Skin epidermis (tissue), 12 donors: ENCODE data around the gene HDGFL2.

Experiments used
- H3K27ac ChIP-seq, 21 experiments: fragments of 200-600 bp; sonication (generic) in 11 of 21; one replicate each; pipeline ENCODE4 v1.5.0; 2020; ENCODE audit warnings: mild to moderate bottlenecking in 3 of 21, inconsistent platforms in 2 of 21, moderate library complexity in 2 of 21
- H3K4me3 ChIP-seq, 7 experiments: fragments of 200-600 bp; sonication (generic) in 2 of 7; one replicate each; pipeline ENCODE4 v1.5.0; 2020; ENCODE audit warnings: inconsistent platforms in 2 of 7, mild to moderate bottlenecking in 2 of 7, moderate library complexity in 1 of 7

HDGFL2 gene

GRCh38 chr19:4456843-4457653 lies 15.0 kb upstream of the HDGFL2 start:
- Histone ChIP-seq H3K27ac (peak overlapping the region; percentile 80 to 97 (median 93)), H3K4me3 (peak overlapping the region; percentile 65 to 82 (median 77))

GRCh38 chr19:4457654-4458395 lies 14.3 kb upstream of the HDGFL2 start, which contains the start of gene UBXN6:
Gene UBXN6 (minus strand): TSS chr19:4457794. CDS start chr19:4457697, 97 bp downstream.
- peak within 1 kb of the TSS; percentile 80 to 97 (median 93) for H3K27ac ChIP-seq

GRCh38 chr19:4464815-4465581 lies 7.1 kb upstream of the HDGFL2 start:
- H3K4me3 ChIP-seq: no peak overlapping the region

More at GRCh38 chr19:4457654-4458395, 14.3 kb upstream of the HDGFL2 start, which contains the start of gene UBXN6:
- peak within 1 kb of the TSS; percentile 65 to 82 (median 77) for H3K4me3 ChIP-seq

GRCh38 chr19:4467835-4468234 lies 4.3 kb upstream of the HDGFL2 start:
- Histone ChIP-seq H3K4me3 (no peak overlapping the region), H3K27ac (no peak overlapping the region)

More at GRCh38 chr19:4464815-4465581, 7.1 kb upstream of the HDGFL2 start:
- no peak overlapping the region for H3K27ac ChIP-seq

GRCh38 chr19:4471403-4472173 lies 509 bp upstream of the HDGFL2 start:
- Histone ChIP-seq H3K27ac (peak overlapping the region; percentile 7 to 93 (median 87)), H3K4me3 (peak overlapping the region; percentile 57 to 99 (median 95))

- Histone ChIP-seq H3K27ac (peak overlapping the region in 20 of 21 experiments; percentile 9 to 95 (median 81)), H3K4me3 (peak overlapping the region; percentile 57 to 99 (median 95))
These were observed 1.1 kb downstream of the HDGFL2 start for GRCh38 chr19:4473011-4473762.

GRCh38 chr19:4473763-4474513 lies 1.8 kb downstream of the HDGFL2 start:
- Histone ChIP-seq H3K4me3 (peak overlapping the region in 2 of 7 experiments; percentile 4 to 75), H3K27ac (peak overlapping the region in 10 of 21 experiments; percentile 14 to 95 (median 33))

- H3K27ac ChIP-seq: peak overlapping the region in 6 of 21 experiments; percentile 17 to 60 (median 27)
- H3K4me3 ChIP-seq: peak overlapping the region in 2 of 7 experiments; percentile 4 to 75
These were observed 2.5 kb downstream of the HDGFL2 start for GRCh38 chr19:4474514-4475022.

- Histone ChIP-seq H3K4me3 (no peak overlapping the region), H3K27ac (no peak overlapping the region)
These were observed 5.1 kb downstream of the HDGFL2 start for GRCh38 chr19:4477034-4477801.

- Histone ChIP-seq H3K27ac (no peak overlapping the region), H3K4me3 (no peak overlapping the region)
These were observed 10.7 kb downstream of the HDGFL2 start for GRCh38 chr19:4482721-4483364.

- H3K4me3 ChIP-seq: no peak overlapping the region
These were observed 11.3 kb downstream of the HDGFL2 start for GRCh38 chr19:4483385-4483784.

GRCh38 chr19:4487572-4487971 lies 15.5 kb downstream of the HDGFL2 start:
- H3K27ac ChIP-seq: no peak overlapping the region

More at GRCh38 chr19:4483385-4483784, 11.3 kb downstream of the HDGFL2 start:
- H3K27ac ChIP-seq: no peak overlapping the region

GRCh38 chr19:4488496-4488895 lies 16.4 kb downstream of the HDGFL2 start:
- H3K27ac ChIP-seq: no peak overlapping the region
- H3K4me3 ChIP-seq: no peak overlapping the region

More at GRCh38 chr19:4487572-4487971, 15.5 kb downstream of the HDGFL2 start:
- H3K4me3 ChIP-seq: no peak overlapping the region

GRCh38 chr19:4491446-4491845 lies 19.3 kb downstream of the HDGFL2 start:
- no peak overlapping the region for H3K27ac ChIP-seq

GRCh38 chr19:4492337-4493103 lies 20.4 kb downstream of the HDGFL2 start:
- no peak overlapping the region for H3K27ac ChIP-seq
- H3K4me3 ChIP-seq: no peak overlapping the region

More at GRCh38 chr19:4491446-4491845, 19.3 kb downstream of the HDGFL2 start:
- H3K4me3 ChIP-seq: no peak overlapping the region
